IPS DF 19.7 (cell line): ENCODE data around the gene TUT4.

Experiments
- DNase-seq: peaks from one replicate; pipeline ENCODE4 v3.0.0-alpha.2; 2013; ENCODE audit warnings: low read depth, low spot score

Gene TUT4

DNA sequence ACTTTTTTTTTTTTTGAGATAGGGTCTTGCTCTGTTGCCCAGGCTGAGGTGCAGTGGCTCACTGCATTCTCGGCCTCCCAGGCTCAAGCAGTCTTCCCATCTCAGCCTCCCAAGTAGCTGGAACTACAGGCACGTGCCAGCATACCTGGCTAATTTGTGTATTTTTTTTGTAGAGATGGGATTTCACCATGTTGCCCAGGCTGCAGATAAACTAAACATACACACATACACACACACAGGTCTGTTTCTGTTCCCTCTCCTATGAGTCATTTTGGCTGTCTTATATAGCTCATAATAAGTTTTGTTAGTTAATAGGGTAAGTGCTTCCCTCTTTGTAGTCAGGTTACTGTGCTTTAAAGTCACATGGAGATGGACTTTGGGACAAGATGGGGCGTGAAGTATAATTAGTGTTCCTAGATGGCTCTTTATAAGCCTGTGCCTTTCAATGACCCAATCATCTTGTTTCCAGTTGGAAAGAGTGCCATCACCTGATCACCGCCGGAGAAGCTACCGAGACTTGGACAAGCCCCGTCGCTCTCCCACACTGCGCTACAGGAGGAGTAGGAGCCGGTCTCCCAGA, 139.4 kb downstream of the TUT4 start:
- DNase-seq, result no peak

DNA sequence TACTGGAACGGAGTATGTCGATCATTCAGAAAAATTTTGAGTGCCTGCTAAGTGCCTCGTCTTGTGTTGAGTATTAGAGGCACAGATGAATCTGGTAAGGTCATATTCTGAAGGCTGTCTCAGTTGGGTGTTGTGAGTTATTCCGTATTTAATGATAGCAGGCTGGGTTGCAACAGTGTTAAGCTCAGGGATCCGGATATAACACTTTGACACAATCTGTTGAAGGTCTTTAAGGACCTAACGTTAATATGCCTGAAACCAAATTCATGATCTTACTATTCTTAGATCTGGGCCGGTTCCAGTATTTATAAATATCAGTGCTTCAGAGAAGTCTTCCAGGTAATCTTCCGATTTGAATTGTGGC, 147.9 kb downstream of the TUT4 start:
- no peak for DNase-seq

DNA sequence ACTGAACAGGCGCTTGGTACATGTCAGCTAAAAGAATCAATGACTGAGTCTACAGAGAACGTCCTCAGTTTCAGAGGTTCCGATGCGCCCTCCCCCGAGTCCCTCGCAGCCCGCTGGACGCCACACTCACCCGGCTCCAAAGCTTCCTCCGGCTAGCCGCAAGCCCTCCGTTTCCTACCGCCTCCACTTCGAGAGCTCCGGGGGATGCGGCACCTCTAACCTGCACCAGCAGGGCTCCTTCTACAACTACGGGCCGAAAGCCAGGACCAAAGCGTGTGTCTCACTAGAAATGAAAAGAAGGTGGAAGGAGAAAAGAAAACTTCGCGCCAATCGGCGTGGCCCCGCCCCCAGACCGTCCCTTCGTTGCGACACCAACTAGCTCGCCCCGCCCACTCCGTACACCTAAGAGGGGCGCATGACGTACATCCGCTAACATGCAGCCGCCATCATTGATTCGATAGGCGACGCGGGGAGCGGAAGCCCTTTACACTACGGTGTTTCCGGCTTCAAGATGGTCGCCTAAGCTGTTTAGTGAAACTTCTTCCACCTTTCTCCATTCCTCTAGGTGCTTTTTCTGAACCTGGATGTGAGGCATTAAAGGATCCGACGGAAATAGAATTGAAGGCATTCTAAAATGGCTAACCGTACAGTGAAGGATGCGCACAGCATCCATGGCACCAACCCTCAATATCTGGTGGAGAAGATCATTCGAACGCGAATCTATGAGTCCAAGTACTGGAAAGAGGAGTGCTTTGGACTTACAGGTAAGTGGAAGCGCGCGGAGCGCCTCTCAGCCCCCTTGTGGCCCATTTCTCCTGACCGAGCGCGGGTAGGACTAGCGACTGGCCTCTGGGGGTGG, 148.5 kb downstream of the TUT4 start, which contains the start of the genes ORC1 and PRPF38A:
ORC1 (minus strand) TSS at position 308 of the 859 bp plus-strand sequence. CDS start 2,200 bp downstream, outside the sequence.
PRPF38A (plus strand) TSS at position 487 of the 859 bp plus-strand sequence; CDS start at position 635, 148 bp downstream.
- peak; percentile 91 for DNase-seq

DNA sequence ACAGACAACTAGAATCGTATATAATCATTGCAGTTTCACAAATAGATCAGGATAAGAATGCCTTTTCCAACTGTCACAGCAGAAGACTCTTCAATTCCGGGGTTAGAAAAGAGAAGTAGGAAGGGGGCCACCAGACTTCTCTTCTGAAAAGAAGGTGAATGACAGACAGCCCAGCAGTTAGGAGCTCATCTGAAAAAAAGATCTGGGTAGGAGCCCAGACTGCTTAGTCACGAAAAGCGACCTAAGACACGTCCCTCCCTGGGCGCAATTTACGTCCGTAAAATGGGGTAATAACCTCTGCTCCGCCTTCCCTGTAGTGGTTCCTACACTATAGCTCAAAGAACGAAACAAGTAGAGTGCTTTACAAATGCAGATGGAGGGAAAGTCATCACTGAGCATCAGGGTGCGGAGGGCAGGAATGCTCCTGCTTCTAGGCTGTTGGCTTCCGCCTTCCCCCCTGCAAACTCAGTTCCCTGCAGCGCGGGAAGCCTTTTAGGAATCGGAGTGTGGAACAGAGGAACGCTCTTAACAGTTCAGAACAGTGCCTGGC, 149.3 kb downstream of the TUT4 start:
- peak; percentile 60 for DNase-seq

DNA sequence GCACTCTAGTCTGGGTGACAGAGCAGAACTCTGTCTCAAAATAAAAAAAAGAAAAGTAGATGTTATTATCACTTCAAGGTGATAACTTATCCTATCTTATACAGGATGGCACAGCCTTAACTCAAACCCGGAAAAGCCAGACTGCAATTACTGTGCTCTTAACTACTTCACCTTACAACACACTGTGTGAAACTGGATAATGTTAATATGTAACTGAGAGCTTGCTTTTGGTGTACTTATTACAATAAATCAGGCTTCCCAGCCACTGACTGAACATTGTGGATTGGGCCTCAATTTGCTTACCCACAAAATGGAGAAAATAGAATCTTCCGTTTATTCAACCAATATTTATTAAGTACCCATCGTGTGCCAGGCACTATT, 150.0 kb downstream of the TUT4 start:
- no peak for DNase-seq

DNA sequence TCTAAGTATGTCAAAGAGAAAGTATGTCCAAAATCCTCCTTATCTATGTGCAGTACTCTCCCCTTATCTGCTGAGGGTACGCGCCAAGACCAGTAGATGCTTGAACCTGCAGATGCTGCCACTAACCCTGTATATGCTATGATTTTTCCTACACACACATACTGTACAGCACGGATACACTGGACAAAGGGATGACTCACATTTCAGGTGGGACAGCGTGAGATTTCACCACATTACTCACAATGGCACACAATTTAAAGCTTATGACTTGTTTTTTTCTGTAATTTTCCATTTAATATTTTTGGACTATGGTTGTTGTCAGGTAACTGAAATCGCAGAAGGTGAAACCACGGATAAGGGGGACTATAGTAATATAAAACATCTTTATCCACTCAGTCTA, 152.8 kb downstream of the TUT4 start:
- DNase-seq, result no peak

DNA sequence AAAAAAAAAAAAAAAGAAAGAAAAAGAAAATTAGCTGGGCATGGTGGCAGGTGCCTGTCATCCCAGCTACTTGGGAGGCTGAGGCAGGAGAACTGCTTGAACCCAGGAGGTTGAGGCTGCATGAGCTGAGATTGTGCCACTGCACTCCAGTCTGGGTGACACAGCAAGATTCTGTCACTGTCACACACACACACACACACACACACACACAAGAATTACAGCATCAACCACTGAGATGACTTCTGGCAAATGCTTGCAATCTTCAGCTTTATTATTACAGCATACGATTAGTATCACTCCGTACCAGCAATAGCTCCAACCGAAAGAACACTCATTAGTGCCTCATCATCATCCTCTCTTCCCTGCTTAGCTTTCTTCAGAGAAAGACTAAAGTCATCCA, 153.3 kb downstream of the TUT4 start:
- no peak for DNase-seq

DNA sequence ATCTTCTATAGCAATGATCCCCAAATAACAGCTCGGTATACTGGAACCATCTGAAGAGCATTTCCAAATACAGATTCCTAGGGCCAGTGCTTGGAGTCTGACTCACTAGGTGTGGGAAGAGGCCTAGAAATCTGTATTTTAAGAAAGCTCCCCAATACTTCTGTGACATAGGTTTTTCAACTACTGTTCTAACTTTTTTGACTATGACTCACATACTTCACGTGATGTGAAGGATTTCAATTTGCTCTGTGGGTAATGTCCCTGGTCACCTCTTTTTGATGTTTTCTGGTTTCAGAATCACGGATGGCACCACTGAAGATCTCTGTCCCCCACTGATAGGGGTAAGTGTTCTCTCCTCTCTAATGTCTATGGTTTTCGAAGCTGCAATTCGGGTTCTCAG, 159.7 kb downstream of the TUT4 start:
- no peak for DNase-seq

DNA sequence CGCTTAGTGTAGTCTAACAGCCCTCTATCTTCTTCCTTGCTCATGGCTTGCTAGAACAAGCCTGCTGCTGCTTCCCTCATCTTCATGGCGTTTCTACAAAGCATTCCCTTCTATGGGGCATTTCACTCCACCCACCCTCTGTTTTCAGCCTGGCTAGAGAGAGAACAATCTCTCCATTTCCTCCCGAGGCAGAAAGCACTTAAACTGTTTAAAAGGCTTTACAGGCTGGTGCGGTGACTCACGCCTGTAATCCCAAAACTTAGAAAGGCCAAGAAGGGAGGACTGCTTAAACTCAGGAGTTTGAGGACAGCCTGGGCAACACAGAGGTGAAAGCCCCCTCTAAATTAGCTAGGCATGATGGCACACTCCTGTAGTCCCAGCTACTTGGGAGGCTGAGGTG, 166.4 kb downstream of the TUT4 start:
- DNase-seq, result no peak

DNA sequence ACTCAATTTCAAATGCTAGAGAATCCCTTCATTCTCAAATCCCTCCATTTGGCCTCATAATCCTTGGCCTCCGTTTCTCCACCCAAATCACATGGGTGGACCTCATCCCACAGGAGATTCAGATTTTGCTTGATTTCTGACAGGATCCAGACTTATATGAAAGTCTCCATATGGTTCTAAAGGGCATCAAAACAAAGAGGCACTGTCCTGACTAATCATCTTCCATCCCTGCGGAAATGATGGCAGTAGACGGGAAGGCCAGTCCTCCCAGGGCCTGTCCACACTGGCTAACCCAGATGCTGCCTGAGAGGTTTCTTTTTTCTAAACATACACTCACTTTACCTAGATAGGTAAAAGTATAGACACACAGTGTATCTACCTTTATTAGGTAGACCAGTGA, 167.5 kb downstream of the TUT4 start:
- DNase-seq, result no peak
